ENCODE results near the gene OR4N2.
"Not testable (repeated sequence)": the region's sequence is repeated elsewhere in the genome, so short reads cannot be mapped to it uniquely, and the experiment has no call there.

The OR4N2 gene, protein sequence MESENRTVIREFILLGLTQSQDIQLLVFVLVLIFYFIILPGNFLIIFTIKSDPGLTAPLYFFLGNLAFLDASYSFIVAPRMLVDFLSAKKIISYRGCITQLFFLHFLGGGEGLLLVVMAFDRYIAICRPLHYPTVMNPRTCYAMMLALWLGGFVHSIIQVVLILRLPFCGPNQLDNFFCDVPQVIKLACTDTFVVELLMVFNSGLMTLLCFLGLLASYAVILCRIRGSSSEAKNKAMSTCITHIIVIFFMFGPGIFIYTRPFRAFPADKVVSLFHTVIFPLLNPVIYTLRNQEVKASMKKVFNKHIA

DNA sequence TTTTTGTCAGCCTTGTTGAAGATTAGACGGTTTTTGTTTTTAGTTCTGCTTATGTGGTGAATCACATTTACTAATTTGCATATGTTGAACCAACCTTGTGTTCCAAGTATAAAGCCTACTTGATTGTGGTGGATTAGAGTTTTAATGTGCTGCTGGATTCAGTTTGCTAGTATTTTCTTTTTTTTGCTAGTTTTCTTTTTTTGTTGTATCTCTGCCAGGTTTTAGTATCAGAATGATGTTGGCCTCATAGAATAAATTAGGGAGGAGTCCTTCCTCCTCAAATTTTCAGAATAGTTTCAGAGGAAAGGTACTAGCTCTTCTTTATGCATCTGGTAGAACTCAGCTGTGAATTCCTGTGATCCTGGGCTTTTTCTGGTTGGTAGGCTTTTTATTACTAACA lies at the start of gene OR4N2:
OR4N2 (plus strand) TSS at position 301 of the 400 bp plus-strand sequence. CDS start 23,679 bp downstream, outside the sequence.
- DNase-seq (ENCODE audit: low read depth, low spot score), result not testable (repeated sequence)

DNA sequence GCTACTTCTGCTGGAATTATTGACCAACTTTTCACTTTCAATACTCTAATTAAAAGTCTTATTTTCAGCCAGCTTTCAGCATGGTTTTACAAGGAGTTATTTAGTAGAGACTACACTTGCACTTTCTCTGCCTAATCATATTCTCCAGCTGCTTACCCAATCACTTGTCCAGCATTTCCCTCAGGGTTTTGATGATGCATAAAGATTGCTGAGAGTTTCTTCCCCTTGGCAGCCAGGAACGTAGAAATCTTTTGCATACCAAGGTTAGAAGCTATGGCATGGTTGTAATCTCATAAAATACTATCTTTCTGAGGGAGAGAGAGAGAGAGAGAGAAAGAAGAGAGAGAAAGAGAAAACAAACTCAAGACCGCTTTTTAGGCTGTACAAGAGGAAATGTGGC lies 49.4 kb upstream of the OR4N2 start:
- no peak for DNase-seq (ENCODE audit: low read depth, low spot score)

DNA sequence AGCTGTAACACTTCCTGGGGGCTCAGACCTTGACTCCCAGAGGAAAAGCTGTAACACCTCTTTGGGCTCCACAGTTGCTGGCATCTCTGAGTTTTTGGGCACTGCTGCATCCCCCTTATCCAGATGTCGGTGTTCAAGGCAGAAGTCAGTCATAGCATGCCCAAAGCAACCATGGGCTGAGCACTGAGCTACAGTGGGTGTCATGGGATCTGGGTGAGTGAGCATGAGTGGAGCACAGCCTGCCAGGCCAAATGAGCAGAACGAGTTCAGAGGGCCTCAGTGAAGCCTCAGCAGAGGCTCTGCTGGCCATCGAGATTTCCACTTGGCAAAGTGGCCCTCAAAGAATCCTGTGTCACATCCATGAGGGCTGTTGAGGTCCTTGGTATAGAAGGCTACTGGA lies 32.1 kb upstream of the OR4N2 start:
- not testable (repeated sequence) for DNase-seq (ENCODE audit: low read depth, low spot score)

DNA sequence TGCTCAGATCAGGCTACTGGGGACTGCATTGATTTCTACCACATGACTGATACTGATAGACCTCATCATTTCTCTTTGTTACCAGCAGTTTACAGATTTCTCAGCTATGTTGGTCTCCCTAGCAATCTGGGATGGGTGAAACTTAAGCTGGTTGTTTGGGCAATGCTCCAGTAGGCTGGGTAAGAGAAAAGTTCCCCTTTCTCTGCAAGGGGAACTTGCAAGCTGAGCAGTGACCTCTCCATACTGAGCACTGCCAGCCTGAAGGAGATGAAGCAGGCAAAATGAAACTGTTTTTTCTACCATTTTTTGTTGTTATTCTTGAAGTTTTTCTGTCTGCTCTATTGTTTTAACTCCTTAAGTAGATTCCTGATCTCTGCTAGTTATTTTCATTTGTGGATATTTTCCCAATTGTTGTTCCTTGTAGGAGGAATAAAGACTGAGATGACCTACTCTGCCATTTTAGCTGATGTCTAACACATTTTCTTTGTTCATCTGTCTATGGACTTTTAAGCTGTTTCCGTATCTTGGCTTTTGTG lies 31.6 kb upstream of the OR4N2 start:
- no peak for DNase-seq (ENCODE audit: low read depth, low spot score)

DNA sequence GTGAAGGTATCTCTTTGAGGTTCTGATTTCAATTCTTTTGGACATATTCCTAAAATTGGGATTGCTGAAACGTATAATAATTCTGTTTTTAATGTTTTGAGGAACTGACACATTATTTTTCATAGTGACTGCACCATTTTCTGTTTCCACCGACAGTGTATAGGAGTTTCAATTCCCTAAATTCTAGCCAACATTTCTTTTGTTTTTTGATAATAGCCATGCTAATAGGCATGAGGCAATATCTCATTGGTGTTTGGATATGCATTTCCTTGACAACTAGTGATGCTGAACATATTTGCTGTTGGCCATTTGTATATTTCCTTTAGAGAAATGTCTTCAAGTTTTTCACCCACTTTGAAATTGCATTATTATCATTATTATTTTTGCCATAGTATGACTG lies 31.1 kb upstream of the OR4N2 start:
- not testable (repeated sequence) for DNase-seq (ENCODE audit: low read depth, low spot score)

DNA sequence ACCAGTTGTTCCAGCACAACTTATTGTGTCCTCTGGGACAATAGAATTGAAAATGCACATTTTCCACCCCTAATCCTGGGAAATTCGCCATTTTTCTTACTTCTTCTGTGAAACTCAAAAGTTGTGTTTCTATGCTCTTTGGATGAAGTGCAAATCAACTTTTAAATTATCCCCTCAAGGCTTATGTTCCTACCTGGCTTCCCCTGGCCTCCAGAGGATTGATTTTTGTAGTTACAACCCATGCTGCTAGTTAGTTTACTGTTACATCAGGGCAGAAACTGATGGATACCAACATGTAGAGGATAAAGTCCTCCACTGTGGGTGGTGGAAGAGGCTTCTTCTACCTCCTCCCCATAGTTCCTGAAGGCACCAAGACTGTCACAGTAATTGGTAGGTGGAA lies 30.4 kb upstream of the OR4N2 start, which contains the start of gene OR4M1:
OR4M1 (plus strand) TSS at position 301 of the 400 bp plus-strand sequence. CDS start 6,819 bp downstream, outside the sequence.
- DNase-seq (ENCODE audit: low read depth, low spot score), result not testable (repeated sequence)

DNA sequence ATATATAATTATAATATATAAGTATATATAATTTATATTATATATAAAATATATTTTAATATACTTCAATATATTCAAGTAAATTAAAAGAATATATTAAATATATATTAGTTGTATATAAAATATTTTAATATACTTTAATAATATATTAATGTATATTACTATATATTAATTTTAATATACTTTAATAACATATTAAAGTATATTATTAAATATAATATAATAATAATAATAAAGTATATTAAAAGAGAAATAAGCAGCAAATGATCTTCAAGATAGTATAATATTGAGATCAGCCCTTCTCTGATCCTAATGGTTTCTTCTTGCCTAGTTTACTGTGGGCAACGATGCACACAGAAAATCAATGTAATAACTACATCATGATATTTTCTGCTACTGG lies 28.0 kb upstream of the OR4N2 start:
- DNase-seq (ENCODE audit: low read depth, low spot score), result no peak

DNA sequence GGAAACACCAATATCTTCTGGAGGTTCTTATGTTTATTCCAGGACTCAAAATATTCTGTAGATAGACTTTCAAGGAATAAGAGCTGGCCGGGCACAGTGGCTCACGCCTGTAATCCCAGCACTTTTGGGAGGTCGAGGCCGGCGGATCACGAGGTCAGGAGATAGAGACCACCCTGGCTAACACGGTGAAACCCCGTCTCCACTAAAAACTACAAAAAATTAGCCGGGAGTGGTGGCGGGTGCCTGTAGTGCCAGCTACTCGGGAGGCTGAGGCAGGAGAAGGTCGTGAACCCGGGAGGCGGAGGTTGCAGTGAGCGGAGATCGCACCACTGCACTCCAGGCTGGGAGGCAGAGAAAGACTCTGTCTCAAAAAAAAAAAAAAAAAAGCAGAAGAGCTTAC lies 17.7 kb upstream of the OR4N2 start:
- not testable (repeated sequence) for DNase-seq (ENCODE audit: low read depth, low spot score)

DNA sequence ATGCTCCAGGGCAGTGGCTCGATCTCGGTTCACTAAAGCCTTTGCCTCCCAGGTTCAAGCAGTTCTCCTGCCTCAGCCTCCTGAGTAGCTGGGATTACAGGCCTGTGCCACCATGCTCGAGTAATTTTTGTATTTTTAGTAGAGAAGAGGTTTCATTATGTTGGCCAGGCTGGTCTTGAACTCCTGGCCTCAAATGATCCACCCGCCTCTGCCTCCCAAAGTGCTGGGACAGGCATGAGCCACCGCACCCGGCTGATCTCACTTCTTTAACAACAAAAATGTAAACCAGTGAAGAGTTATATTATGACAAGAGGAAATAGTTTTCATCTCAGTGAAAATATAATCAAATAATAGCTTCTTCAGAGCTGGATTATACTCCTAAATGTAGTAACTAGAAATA lies 16.3 kb upstream of the OR4N2 start:
- DNase-seq (ENCODE audit: low read depth, low spot score), result not testable (repeated sequence)

DNA sequence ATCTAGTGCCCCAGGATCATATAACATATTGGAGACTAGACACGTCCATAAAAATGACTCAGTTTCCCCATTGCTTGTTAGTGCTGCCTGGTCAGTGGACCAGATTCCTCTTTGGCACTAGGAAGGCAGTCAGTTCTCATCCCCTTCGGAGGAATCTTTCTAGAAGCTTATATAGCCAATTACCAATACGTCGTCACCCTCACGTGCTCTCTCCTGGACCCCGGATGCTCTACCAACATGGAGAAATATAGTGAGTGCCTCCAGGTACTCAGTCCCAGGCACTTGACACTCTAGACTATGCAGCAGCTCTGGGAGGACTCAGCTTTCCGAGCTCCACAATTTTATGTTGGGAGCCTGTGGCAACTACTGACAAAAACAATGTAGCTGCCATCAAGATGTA lies 15.4 kb upstream of the OR4N2 start:
- not testable (repeated sequence) for DNase-seq (ENCODE audit: low read depth, low spot score)

DNA sequence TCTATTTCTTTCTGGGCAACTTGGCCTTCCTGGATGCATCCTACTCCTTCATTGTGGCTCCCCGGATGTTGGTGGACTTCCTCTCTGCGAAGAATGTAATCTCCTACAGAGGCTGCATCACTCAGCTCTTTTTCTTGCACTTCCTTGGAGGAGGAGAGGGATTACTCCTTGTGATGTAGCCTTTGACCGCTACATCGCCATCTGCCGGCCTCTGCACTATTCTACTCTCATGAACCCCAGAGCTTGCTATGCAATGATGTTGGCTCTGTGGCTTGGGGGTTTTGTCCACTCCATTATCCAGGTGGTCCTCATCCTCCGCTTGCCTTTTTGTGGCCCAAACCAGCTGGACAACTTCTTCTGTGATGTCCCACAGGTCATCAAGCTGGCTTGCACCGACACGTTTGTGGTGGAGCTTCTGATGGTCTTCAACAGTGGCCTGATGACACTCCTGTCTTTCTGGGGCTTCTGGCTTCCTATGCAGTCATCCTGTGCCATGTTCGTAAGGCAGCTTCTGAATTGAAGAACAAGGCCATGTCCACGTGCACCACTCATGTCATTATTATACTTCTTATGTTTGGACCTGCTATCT lies 7.0 kb upstream of the OR4N2 start:
- DNase-seq (ENCODE audit: low read depth, low spot score), result not testable (repeated sequence)

DNA sequence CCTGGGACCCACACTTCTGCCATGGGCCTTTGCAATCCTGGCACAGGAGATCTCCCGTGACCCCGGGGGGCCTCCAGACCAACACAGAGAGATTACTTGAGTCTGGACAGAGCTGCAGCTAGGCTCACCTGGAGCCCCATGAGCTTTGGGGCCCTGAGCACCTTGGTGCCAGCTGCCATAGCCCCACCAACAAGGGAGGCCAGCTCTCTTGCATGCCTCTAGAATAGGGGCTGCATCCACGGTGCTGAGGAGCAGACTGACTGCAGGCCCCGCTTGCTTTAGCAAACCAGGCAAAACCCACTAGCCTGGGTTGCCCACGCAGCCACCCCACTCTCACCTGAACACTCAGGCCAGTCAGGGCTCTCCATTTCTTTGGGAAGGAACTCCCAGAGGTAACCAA lies 3.7 kb upstream of the OR4N2 start:
- no peak for DNase-seq (ENCODE audit: low read depth, low spot score)

DNA sequence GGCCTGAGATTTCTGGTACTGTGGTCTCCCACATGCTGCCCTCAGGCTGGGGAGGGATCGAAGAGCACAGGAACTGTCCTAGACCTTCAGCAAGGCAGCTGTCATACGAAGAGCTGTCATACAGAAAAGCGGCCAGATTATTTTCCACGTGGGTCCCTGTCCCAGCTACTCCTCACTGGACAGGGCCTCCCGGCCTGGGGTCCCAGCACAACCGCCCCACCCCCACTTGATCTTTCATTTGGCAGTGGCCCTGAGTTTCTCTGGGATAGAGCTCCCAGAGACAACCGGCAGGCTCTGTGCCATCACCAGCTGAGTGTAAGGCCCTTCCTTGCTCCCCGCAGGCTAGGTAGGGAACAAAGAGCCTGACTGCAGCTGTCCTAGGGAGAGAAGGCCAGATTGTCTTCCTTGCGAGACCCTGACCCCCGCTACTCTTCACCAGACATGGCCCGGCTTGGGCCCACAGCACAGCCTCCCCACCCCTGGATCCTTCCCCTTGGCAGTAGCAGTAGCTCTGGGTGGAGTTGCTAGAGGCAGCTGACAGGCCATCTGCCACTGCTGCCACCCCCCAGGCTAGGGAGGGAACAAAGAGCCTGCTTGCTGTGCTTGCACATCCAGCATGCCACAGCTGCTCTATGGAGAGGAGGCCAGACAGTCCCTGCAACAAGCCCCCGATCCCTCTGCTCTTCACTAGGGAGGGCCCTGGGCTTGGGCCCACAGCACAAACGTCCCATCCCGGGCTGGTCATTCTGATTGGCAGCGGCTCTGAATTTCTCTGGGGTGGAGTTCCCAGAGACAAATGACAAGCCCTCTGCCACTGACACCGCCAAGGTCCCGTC lies 3.1 kb upstream of the OR4N2 start:
- no peak for DNase-seq (ENCODE audit: low read depth, low spot score)

DNA sequence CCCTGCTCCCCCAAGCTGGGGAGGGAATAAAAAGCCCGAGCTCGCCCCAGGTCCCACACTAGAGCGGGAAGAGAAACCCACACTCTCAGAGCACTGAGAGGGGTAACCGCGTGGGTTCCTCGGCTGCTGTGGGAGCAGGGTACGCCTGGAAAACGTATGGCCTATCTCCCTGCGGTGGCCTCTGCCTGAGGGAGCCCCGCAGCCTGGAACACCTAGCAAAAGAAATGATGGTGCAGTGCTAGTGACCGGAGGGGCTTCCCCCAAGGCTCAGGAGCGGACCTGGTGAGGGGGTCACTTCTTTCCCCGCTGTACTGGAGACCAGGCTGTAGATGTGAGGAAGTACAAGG lies 2.5 kb upstream of the OR4N2 start:
- DNase-seq (ENCODE audit: low read depth, low spot score), result no peak

DNA sequence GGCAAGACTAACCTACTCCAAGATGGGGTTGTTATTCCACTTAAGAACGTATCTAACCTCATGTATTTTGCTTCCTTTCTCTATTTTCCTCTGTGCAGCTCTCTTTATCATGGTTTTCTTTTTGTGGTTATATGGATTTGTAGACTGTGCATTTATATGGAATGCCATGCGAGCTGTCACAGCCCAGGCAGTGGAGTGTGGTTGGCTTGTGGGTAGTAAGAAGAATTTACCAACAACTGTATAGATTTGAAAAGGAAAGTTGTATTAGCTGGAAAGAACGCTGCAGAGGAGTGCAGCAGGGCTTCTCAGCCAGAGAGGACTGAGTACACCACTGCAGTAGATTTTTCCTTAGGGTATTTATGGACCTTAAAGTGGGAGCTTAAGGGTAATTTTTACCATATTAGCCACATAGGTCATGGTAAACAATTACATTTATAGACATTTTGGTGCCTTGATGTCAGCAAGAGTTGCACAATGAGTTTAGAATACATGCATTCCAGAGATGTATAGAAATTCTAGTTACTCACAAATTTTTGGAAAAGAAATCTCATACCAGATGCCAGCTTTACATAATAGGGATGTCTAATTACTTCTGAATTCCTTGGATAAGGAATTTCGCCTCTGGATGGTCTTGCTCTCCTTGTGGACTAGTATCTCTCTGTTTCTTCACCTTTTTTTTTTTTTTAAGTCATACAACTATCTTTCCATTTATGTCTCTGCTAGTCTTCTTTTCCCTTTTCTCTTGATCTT lies 9.8 kb downstream of the OR4N2 start:
- not testable (repeated sequence) for DNase-seq (ENCODE audit: low read depth, low spot score)

DNA sequence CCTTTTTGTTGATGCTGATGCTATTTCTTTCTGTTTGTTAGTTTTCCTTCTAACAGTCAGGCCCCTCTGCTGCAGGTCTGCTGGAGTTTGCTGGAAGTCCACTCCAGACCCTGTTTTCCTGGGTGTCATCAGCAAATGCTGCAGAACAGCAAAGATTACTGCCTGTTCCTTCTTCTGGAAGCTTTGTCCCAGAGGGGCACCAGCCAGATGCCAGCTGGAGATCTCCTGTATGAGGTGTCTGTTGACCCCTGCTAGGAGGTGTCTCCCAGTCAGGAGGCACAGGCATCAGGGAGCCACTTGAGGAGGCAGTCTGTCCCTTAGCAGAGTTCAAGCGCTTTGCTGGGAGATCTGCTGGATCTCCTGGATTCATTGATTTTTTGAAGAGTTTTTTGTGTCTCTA lies 16.3 kb downstream of the OR4N2 start:
- not testable (repeated sequence) for DNase-seq (ENCODE audit: low read depth, low spot score)

DNA sequence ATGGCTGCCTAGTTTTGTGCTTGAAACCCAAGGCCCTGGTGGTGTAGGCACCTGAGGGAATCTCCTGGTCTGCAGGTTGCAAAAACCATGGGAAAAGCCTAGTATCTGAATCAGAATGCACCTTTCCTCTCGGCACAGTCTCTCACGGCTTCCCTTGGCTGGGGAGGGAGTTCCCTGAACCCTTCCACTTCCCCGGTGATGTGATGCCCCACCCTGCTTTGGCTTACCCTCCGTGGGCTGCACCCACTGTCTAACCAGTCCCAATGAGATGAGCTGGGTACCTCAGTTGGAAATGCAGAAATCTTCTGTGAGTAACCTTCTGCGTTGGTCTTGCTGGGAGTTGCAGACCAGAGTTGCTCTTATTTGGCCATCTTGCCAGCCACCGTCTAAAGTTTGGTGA lies 17.4 kb downstream of the OR4N2 start:
- not testable (repeated sequence) for DNase-seq (ENCODE audit: low read depth, low spot score)

DNA sequence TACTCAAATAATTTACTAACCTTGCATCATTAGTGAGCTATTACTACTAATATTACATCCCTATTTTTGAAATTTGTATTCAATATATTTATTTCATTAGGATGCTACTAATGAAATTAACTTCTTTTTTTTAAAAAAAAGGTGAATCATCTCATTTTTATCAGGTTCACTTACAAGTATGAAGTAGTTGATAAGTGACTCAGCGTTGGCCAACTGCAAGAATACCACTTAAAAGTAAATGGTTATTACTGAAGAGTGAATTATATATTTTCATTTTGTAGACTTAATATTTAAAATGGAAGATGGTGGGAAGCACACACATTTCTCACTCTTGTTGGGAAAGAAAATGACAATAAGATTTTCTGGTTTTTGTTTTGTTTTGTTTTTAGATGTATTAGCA lies 19.6 kb downstream of the OR4N2 start:
- DNase-seq (ENCODE audit: low read depth, low spot score), result no peak

DNA sequence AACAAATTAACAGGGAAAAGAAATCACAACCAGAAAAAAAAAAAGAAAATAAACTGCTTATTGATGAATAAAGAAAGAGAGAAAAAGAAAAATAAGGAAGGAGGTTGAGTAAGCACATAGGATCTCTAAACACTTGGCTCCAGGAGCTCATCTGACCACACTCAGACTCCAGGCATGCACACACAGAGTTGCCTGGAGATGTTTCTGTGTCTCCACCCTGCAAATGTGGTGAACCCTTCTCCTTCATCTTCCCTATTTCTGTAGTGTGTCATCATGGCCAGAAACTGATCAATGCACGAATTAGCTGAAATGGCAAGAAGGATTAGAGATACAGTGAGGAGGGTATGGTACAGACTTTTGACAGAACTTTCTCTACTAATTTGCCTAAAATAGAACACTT lies 20.2 kb downstream of the OR4N2 start:
- no peak for DNase-seq (ENCODE audit: low read depth, low spot score)

DNA sequence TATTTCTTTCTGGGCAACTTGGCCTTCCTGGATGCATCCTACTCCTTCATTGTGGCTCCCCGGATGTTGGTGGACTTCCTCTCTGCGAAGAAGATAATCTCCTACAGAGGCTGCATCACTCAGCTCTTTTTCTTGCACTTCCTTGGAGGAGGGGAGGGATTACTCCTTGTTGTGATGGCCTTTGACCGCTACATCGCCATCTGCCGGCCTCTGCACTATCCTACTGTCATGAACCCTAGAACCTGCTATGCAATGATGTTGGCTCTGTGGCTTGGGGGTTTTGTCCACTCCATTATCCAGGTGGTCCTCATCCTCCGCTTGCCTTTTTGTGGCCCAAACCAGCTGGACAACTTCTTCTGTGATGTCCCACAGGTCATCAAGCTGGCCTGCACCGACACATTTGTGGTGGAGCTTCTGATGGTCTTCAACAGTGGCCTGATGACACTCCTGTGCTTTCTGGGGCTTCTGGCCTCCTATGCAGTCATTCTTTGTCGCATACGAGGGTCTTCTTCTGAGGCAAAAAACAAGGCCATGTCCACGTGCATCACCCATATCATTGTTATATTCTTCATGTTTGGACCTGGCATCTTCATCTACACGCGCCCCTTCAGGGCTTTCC lies 24.2 kb downstream of the OR4N2 start:
- not testable (repeated sequence) for DNase-seq (ENCODE audit: low read depth, low spot score)

DNA sequence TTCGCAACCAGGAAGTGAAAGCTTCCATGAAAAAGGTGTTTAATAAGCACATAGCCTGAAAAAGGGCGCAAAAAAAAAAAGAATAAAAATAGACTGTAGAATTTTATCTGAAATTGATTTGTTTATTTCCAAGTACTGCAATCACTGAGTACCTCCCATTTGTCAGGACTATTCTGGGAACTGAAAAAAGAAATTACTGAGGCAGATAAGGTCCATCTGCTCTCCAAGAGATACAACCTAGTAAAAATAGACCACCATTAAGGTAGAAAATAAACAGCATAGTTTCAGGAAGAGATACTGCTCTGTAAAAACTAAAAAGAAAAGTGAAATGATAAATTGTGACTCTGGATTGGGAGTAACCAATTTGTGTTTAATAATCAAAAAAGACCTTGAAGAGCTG lies 24.7 kb downstream of the OR4N2 start:
- DNase-seq (ENCODE audit: low read depth, low spot score), result no peak

Measured in iPS DF 19.7 (cell line).